Esophagus squamous epithelium (tissue), 5 donors: ENCODE data around the gene WDR26. TPM values are rescaled to one million over a fixed set of nuclear protein-coding genes. Genes with fewer than 3 reads are reported as not detected.

Experiments used
- DNase-seq: peaks from one replicate; lab custom pipeline; 2025; lab: John Stamatoyannopoulos, UW
- H3K27ac ChIP-seq, 4 donors: fragments of 200-600 bp; sonication (generic); one replicate each; pipeline ENCODE4 v1.5.1; 2016 to 2019; ENCODE audit warnings: mild to moderate bottlenecking in 1 of 4
- H3K27me3 ChIP-seq, 4 donors: fragments of 200-600 bp; sonication (generic); 1 replicate in 3 of 4; 2 replicates in 1 of 4; pipeline versions ENCODE4 v1.5.1 to v1.6.0; 2017 to 2021; ENCODE audit warnings: antibody characterized with exemption in 1 of 4
- H3K36me3 ChIP-seq, 3 donors: fragments of 200-600 bp; sonication (generic); one replicate each; pipeline ENCODE4 v1.5.1; 2016 to 2019
- H3K4me1 ChIP-seq, 3 donors: fragments of 200-600 bp; sonication (generic); one replicate each; pipeline ENCODE4 v1.5.1; 2017 to 2019
- H3K4me3 ChIP-seq, 4 donors: fragments of 200-600 bp; sonication (generic); 1 replicate in 3 of 4; 2 replicates in 1 of 4; pipeline ENCODE4 v1.5.1; 2016 to 2019; ENCODE audit warnings: mild to moderate bottlenecking in 2 of 4, moderate library complexity in 1 of 4
- H3K9me3 ChIP-seq, 3 donors: fragments of 200-600 bp; sonication (generic); one replicate each; pipeline ENCODE4 v1.5.1; 2016 to 2019
- POLR2A ChIP-seq, 4 donors: fragments of 450-650 bp; IDR thresholded peaks; one replicate each; pipeline ENCODE4 v1.6.1; 2017; ENCODE audit warnings: antibody characterized with exemption in 4 of 4, mild to moderate bottlenecking in 4 of 4, moderate library complexity in 3 of 4
- WGBS, 2 donors: methylation state at CpG; one replicate each; pipeline ENCODE4 v1.1.5; 2018; 5-methylcytosine and 5-hydroxymethylcytosine counted together
- intact Hi-C: fragments of 100-400 bp; cut with DNase I; formaldehyde crosslinking; loops from one replicate; pipeline ENCODE4 v1.15.0; 2022
- total RNA-seq, 4 donors: library from RNA; depleted of rRNA; stranded (reverse); fragments of >200 nt; gene quantifications; one replicate each; pipeline ENCODE4 v1.1.0, GENCODE V29; 2016
- TF ChIP-seq, protein P1 (sequence below), 6 experiments: fragments of 450-650 bp in 4 of 6; fragments of 200-600 bp in 2 of 6; sonication (generic) in 2 of 6; IDR thresholded peaks; one replicate each; pipeline ENCODE4 v1.5.1; 2016 to 2019; ENCODE audit warnings: antibody characterized with exemption in 6 of 6, mild to moderate bottlenecking in 4 of 6, moderate library complexity in 4 of 6
- donor health status: DM: yes; HTN: yes; CAD: no.

Gene WDR26
- total RNA-seq, 4 donors from 2014 or later, result 38.3 to 111 (median 61.9) TPM

DNA sequence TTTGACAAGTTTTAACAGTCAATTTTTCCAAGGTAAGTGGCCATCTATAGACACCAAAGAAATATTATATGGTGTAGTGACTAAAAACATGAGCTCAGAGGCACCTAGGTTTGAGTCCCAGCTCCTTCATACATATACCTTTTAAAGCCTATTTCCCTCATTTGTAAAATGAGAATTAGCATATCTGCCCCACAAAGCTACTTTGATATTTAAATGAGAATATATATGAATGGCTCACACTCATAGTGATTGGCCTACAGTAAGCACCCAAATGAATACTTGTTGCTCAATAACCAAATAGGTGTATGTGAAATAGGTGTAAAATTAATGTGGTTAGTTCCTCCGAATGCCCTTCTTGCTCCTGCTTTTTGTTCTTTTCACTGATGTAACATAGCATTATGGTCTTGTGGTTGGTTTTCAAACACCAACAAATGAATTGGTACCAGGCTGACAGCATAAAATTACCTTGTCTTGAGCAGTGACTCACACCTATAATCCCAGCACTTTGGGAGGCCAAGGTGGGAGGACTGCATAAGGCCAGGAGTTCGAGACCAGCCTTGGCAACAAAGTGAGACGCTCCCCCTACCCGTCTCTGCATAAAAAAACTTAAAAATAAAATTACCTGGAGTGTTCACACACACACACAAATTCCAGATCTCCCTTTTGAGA is 52.6 kb downstream of the WDR26 start:
- TF ChIP-seq POLR2A (IDR thresholded peaks at IDR 0.05), result no peak
- TF ChIP-seq, protein P1, sequence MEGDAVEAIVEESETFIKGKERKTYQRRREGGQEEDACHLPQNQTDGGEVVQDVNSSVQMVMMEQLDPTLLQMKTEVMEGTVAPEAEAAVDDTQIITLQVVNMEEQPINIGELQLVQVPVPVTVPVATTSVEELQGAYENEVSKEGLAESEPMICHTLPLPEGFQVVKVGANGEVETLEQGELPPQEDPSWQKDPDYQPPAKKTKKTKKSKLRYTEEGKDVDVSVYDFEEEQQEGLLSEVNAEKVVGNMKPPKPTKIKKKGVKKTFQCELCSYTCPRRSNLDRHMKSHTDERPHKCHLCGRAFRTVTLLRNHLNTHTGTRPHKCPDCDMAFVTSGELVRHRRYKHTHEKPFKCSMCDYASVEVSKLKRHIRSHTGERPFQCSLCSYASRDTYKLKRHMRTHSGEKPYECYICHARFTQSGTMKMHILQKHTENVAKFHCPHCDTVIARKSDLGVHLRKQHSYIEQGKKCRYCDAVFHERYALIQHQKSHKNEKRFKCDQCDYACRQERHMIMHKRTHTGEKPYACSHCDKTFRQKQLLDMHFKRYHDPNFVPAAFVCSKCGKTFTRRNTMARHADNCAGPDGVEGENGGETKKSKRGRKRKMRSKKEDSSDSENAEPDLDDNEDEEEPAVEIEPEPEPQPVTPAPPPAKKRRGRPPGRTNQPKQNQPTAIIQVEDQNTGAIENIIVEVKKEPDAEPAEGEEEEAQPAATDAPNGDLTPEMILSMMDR (IDR thresholded peaks at IDR 0.05), result no peak
- WGBS, 2 donors, result 83 to 85% methylated on average over 4 of the region's 4 CpGs
- no peak overlapping the region for H3K4me3 ChIP-seq
- H3K27ac ChIP-seq, result no peak overlapping the region
- peaks cover 0 to 16% (median 3%) of the 10 kb centered on the region in 3 donors for H3K4me1 ChIP-seq
- H3K36me3 ChIP-seq, result peaks cover under 1 to 72% (median 3%) of the 10 kb centered on the region in 3 donors
- H3K27me3 ChIP-seq, result no peaks in the 10 kb centered on the region
- H3K9me3 ChIP-seq, result no peaks in the 10 kb centered on the region
- intact Hi-C loops, result no loop called here
- DNase-seq, result no peak

DNA sequence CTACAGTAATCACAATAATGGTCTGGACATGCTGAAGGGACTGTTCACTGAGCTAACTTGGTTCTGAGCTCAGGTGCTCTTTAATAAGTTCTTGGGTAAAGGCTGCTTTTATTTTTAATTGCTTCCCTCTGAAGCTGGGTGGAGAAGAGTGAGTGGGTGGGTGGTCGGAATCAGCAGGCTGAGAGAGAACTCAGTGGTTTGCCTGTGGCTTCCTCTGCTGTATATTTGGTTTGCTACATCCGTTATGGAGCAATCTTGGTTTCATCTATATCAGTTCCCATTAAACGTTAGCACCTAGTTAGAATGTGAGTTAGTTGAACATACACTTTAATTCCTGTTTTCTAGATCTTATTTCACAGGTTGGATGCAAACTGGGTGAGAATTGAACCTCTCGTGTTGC is 54.6 kb downstream of the WDR26 start:
- no peaks in the 10 kb centered on the region for H3K27me3 ChIP-seq
- no peak for DNase-seq
- 61 to 62% methylated on average over 4 of the region's 4 CpGs for WGBS, 2 donors
- intact Hi-C loops, result no loop called here
- peaks cover 4 to 74% (median 9%) of the 10 kb centered on the region in 3 donors for H3K36me3 ChIP-seq
- no peaks in the 10 kb centered on the region for H3K9me3 ChIP-seq
- no peak for TF ChIP-seq POLR2A (IDR thresholded peaks at IDR 0.05)
- TF ChIP-seq, protein P1 (IDR thresholded peaks at IDR 0.05), result no peak
- H3K4me3 ChIP-seq, result no peak overlapping the region
- peak overlapping the region in 1 of 4 donors; percentile 22 for H3K27ac ChIP-seq
- peaks cover 0 to 11% (median 3%) of the 10 kb centered on the region in 3 donors for H3K4me1 ChIP-seq

DNA sequence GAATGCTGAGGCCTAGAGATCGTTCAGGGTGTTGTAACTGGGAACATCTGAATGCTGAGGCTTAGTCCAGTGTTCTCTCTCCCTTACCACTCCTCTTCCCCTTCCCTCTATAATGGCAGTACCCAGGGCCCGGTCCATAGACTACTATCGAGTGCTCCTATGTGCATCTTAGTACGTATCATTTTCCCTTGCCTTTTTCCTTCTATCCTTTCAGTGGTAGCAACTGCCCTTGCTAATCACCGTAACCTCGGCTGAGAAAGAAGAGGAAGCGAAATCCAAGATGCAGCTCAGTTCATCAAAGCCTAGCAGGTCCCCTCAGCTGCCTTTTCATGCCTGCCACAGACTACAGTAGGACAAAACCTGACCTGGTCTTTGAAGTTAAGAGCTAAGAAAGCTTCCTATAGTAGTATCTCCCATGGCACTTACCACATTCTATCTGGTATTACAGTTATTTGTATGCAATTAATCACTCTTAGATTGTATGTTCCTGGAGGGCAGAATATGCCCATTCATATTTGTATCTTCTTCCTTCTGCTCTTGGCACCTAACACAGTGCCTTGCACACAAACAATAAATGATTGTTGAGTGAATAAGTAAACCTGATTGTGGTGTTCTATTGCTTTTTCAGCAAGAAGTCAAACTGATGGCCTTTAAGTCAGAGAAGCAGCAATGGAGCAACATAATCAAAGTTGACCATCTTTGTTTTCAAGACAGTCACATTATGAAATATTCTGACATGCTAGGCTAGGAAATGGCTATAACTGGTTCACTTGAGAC is 55.6 kb downstream of the WDR26 start:
- peak overlapping the region in 1 of 4 donors; percentile 46 for H3K27ac ChIP-seq
- H3K36me3 ChIP-seq, result peaks cover 4 to 74% (median 9%) of the 10 kb centered on the region in 3 donors

DNA sequence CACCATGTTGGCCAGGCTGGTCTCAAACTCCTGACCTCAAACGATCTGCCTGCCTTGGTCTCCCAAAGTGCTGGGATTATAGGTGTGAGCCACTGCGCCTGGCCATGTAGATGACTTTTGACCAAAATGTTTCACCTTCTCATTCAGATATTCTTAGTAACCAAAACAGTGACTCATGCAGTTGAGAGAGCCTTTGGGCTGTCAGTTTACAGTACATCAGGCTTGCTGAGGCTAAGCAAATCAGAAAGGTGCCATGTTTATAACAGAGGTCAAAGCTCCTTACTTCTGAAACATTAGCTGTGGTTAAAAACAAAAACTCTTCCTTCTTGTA is 57.0 kb downstream of the WDR26 start:
- no peaks in the 10 kb centered on the region for H3K27me3 ChIP-seq
- peaks cover 4 to 84% (median 9%) of the 10 kb centered on the region in 3 donors for H3K36me3 ChIP-seq
- 80 to 83% methylated on average over 1 of the region's 2 CpGs for WGBS, 2 donors
- H3K9me3 ChIP-seq, result no peaks in the 10 kb centered on the region
- peaks cover 0 to 18% (median 3%) of the 10 kb centered on the region in 3 donors for H3K4me1 ChIP-seq
- H3K4me3 ChIP-seq, result no peak overlapping the region
- no peak overlapping the region for H3K27ac ChIP-seq
- DNase-seq, result no peak
- TF ChIP-seq, protein P1 (IDR thresholded peaks at IDR 0.05), result no peak
- TF ChIP-seq POLR2A (IDR thresholded peaks at IDR 0.05), result no peak
- intact Hi-C loops, result no loop called here

More for the DNA sequence above, 55.6 kb downstream of the WDR26 start:
- no peak for DNase-seq
- Histone ChIP-seq H3K9me3 (no peaks in the 10 kb centered on the region), H3K4me1 (peaks cover 0 to 13% (median 3%) of the 10 kb centered on the region in 3 donors), H3K27me3 (no peaks in the 10 kb centered on the region), H3K4me3 (no peak overlapping the region)
- no peak for TF ChIP-seq POLR2A (IDR thresholded peaks at IDR 0.05)
- TF ChIP-seq, protein P1 (IDR thresholded peaks at IDR 0.05), result no peak
- WGBS, 2 donors, result 83 to 95% methylated on average over 7 of the region's 7 CpGs
- intact Hi-C loops, result no loop called here

DNA sequence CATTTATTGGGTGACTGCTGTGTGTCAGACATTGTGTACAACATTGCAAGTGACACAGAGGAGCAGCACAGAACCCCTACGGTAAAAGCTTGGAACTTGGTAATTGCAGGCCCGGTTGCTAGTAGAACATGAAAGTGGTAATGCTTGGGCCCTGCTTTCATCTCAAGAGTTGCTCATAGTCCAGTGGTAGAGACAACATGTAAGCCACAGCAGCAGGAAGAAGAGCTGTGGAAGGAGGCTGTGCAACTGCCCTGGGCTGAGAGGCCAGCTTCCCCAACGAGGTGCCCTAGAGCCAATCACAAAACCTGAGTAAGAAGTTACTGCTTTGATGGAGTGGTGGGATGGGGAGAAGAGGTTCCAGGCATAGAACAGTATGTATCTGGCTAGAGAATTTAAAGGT is 59.5 kb downstream of the WDR26 start:
- DNase-seq, result no peak
- Histone ChIP-seq H3K9me3 (no peaks in the 10 kb centered on the region), H3K4me3 (no peak overlapping the region), H3K36me3 (peaks cover 8 to 97% (median 19%) of the 10 kb centered on the region in 3 donors), H3K27me3 (no peaks in the 10 kb centered on the region), H3K27ac (no peak overlapping the region), H3K4me1 (peaks cover 0 to 18% (median 3%) of the 10 kb centered on the region in 3 donors)
- WGBS, 2 donors, result 68 to 72% methylated on average over 3 of the region's 3 CpGs
- TF ChIP-seq POLR2A (IDR thresholded peaks at IDR 0.05), result no peak
- TF ChIP-seq, protein P1 (IDR thresholded peaks at IDR 0.05), result no peak
- intact Hi-C loops, result no loop called here
